Vagina (tissue), 2 donors: ENCODE data around the gene GPR155.
A peak's percentile ranks its signal among the peaks of the same experiment; 100 is the strongest.

ENCODE experiments used
- CTCF ChIP-seq, 3 experiments: fragments of 450-650 bp in 2 of 3; fragments of 200-600 bp in 1 of 3; sonication (generic) in 1 of 3; IDR thresholded peaks; one replicate each; pipeline ENCODE4 v1.5.1; 2017 to 2019; ENCODE audit warnings: antibody characterized with exemption in 3 of 3, mild to moderate bottlenecking in 2 of 3, moderate library complexity in 2 of 3
- POLR2A ChIP-seq, 2 donors: fragments of 450-650 bp; IDR thresholded peaks; one replicate each; pipeline ENCODE4 v1.6.1; 2017; ENCODE audit warnings: antibody characterized with exemption in 2 of 2, mild to moderate bottlenecking in 2 of 2, moderate library complexity in 2 of 2

GRCh38 chr2:174487108-174487819, 435 bp upstream of the GPR155 start:
- TF ChIP-seq CTCF (IDR thresholded peaks at IDR 0.05), result no peak
- TF ChIP-seq POLR2A (IDR thresholded peaks at IDR 0.05), result peak in 1 of 2 donors; percentile 8
